T-helper 1 cell (primary cell): ENCODE measurements around the gene DMKN.

Experiments used
- DNase-seq, 5 donors: peaks; one replicate each; pipeline ENCODE4 v3.0.0-alpha.2; 2012 to 2020

Gene DMKN

DNA sequence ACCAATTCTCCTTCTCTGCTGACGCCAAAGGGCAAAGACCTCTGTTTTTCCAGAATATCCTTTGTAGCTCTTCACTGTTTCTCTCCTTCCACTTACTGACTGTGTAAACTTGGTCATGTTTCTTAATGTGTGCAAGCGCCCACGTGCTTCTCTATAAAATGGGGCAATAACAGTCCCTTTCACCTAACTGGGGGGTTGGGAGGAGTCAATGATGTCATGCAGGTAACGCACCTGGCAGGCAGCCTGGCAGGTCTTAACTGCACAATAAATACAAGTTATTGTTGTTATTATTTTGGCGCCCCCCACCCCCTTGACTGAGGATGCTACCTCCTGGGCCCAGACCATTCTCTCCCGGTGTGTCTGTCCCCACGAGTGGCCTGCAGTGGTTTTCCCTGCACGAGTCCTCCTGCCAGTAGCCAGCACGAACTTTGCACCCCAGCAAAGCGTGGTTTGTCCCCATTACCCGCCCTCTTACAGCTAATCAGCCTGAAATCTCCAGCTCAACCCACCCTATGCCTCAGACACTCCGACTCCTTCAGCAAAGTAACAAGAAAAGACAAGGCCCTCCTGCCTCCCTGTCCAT, 9.4 kb upstream of the DMKN start:
- DNase-seq: no peak

DNA sequence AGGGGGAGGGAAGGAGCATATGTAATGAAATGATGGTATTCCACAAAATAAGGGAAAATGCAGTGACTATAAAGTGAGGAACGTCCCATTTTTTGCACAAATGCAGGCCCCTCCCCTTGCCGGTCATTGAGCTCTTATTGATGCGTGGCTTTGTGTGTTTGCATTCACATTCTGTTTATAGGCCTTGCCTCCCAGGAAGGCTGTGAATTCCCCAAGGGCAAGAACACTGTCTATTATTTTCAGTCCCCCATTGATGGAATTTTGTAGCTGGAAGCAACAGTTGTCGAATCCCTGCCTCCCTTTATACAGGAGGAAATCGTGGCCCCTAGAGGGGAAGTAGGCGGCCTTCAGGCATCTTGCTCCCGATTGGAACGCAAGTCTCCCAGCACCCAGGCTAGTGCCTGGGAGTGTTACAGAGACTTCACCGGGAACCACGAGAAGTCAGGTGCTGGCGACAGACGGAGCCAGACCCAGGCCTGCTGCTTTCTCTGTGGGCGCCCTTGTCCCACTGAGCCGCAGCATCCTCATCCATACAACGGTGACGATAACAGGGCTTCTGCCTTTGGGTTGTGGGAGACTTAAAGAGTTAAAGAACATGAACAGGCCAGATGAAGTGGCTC, 7.8 kb upstream of the DMKN start:
- no peak for DNase-seq

DNA sequence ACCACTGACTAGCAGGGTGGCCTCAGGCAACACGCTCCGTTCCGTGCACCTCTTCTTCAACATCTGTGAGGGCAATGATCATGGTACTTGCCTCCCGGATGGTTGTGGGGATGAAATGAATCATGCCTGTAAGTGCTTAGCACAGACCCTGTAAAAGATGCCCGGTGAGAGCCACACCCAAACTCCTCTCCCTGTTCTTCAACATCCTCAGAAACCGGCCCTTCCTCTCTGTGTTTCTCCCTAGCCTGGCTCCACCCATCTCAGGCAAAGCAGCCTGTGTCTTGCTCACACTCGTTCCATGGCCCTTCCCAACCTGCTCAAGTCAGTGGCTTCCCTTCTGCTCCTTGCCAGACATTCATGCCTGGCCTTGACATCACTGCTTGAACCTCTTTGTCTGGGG, 5.8 kb upstream of the DMKN start:
- DNase-seq: no peak

DNA sequence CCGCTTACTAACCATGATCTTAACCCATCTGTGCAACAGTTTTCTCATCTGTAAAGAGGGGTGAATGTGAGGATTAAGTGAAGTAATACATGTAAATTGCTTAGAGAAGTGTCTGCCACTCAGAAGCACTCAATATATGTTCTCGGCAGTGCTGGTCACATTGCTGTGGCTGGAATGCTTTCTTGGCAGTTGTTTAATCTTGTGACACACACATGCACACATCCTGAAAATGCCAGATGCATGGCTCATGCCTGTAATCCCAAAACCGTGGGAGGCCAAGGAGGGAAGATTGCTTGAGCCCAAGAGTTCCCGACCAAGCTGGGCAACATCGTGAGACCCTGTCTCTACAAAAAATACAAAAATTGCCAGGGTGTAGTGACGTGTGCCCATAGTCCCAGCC, 4.9 kb upstream of the DMKN start:
- DNase-seq: no peak

DNA sequence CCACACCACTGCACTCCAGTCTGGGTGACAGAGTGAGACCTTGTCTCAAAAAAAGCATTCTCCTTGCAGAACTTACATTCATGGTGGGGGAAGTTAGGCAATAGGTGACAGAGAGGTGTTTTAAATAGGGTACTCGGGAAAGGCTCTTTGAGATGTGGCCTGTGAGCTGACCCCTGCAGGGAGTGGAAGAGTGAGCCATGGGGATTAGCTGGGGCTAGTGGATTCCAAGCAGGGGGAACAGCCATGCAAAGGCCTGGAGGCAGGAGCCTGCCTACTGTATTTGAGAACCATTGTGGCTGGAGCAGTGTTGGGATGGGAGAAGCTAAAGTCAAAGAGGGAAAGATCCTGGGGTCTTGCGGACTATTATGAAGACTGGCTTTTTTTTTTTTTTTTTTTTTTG, 3.9 kb upstream of the DMKN start:
- no peak for DNase-seq

DNA sequence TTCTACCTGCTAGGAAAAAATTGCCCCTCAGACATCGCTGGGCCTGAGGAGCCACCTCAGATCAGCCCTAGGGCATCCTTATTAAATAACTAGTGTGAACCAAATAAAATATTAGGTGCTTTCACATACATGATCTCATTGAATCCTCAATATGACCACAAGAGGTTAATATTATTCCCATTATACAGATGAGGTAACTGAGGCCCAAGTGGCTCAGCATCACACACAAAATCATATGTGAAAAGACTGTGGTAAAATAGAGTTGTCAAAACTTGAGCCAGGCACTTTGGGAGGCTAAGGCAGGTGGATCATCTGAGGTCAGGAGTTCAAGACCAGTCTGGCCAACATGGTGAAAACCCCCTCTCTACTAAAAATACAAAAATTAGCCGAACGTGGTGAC, 2.9 kb upstream of the DMKN start:
- DNase-seq: no peak

DNA sequence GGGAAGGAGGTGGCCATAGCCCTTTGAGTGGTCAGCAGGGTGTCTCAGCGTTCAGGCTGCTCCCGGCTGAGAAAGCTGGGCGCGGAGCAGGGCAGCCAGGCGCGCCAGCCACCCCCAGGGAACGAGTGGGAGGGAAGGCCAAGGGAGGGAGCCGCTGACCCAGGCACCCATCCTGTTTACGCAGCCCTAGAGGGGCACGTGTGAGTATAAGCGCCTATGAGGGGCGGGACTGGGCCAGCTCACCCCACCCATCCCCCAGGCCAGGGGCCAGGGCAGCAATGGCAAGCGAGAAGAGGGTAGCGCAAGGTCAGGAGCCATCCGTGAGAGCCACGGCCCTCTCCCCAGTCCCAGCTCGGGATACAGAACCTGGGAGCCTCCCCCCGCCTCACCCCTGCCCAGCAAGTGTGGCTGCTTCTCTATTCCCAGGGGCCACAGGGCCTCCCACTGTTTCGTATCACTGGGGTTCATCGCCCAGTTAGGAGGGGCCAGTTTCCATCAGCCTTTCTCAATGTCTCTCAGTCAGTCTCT, 897 bp upstream of the DMKN start:
- no peak for DNase-seq

DNA sequence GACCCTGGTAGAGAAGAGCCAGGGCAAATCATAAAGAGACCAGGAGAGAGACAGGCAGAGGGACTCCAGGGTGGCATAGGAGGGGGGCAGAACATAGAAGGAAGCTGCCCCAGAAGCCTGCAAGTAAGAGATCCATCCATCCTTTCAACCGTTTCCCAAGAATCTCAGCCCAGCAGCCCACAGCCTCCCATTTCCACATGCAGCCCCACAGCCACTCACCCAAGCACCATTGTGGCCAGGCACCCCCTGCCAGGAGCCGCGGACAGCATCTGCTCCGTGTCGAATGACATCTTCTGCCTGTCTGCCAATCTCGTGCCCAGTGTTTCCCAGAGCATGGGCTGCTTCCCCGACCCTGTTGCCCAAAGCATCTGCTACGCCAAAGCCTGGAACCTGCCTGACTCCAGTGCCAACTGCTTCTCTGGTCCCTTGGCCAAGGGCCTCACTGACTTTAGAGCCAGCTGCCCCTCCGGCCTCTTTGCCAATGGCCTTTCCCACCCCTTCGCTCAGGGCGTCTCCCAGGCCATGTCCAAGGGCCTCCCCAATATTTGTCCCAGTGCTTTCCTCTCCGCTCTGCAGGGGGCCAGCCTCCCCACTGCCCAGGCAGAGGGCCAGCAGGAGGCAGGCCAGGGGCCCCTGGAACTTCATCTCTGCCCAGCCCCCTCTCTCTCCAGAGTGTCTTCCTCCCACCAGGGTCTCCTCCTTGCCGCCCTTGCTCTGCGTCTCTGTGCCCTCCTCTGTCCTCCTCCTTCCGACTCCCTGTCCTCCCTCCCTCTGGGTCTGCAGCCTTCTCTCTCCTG, 420 bp downstream of the DMKN start:
- DNase-seq: no peak

DNA sequence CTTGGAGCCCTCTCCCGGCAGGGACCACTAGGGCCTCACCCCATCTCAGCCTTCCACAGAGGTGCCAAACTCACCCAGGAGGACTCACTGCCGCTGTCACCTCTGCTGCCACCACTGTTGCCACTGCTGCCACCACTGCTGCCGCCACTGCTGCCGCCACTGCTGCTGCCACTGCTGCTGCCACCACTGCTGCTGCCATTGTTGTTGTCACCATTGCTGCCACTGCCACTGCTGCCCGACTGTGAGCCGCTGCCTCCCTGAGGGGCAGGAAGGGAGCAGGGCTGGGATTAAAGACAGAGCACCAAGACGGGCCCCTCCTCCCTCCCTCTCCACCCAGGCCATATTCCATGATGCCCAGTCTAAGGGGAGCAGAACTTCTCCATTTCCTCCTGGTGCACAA, 2.1 kb downstream of the DMKN start:
- no peak for DNase-seq

DNA sequence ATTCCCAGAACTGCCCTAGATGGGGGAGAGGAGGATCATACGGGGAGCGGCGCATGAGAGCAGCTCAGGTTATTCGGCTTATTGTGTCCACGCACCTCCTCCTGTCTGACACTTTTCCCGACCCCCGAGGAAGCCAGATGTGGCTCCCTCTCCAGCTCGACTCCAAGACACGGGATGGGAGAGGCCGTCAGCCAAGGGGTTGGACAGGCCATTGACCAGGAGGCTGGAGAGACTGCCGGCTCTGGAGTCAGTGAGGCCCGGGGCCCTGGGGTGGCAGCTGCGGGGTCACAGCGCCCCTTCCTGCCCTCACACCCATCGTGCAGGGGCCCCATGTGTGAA, 2.9 kb downstream of the DMKN start:
- no peak for DNase-seq

DNA sequence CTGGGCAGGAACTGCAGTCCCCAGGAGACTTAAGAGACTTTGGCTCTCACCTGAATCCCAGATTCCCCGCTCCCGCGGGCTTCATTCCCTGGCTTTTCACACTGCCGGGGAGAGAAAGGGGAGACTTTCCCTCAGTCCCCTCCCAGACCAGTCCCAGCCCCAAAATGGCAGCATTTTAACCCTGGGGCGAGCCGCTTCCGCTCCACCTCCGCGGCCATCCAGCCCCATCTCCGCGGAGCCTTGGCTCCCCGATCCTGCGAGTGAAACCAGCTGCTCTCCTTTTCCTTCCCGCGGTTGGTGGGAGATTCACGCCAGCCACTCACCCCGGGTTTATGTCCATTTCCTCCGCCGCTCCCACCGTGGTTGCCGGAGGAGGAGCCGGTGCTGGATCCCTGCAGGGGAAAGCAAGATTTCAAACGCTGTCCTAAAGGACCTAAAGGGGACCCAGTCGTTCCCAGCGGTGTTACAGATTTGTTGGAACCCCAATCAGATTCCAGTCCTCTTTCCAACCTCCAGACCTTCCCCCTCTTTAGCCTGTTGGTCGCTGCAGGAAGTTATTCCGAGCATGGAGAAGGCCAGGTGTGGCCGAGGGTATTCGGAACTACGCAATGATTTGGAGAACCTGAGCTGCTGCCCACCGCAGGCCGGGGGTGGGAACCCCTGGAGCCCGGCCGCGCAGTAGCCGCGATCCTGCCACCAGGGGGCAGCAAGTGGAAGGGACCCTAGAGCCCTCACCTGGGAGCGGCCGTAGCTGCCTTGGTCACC, 3.4 kb downstream of the DMKN start:
- DNase-seq: peak; percentile 36 to 65 (median 52)

DNA sequence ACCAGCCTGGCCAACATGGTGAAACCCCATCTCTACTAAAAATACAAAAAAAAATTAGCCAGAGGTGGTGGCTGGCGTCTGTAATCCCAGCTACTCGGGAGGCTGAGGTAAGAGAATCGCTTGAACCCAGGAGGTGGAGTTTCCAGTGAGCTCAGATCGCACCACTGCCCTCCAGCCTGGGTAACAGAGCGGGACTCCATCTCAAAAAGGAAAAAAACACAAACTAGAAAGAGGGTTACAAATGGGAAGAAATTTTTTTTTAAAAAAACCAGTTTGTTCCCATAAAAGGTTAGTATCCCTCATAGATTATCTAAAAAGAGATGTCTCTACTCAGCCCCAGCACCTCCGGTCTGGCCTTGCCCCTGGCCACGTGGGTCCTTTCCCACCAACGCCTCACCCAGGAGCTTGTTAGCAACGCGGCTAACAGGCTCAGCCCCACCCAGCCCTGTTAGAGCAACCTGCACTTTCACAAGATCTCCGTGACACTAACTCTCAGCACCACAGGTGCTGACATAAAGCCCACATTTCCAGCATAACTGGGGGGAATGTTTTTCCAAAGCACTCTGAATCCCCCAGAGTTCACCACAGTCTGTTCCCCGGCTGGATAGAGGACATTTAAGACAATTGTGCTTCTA, 4.3 kb downstream of the DMKN start:
- peak in 3 of 5 donors; percentile 15 to 29 (median 19) for DNase-seq

DNA sequence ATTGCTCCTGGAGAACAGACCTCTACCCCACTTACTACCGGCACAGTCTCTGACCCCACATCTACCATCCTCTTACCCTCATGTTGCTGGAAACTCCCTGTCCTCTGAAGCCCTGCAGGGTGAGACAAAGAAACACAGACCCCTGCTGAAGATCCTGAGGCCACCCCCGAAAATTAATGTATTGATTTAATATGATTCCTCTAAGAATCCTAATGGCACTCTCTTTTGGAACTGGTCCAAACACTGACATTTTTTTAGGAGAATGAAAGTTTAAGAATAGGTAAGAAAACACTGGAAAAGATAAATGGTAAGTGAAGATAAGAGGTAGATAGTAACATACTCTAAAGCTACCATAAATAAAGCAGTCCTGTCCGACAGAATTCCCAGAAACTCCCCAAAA, 5.3 kb downstream of the DMKN start:
- no peak for DNase-seq

DNA sequence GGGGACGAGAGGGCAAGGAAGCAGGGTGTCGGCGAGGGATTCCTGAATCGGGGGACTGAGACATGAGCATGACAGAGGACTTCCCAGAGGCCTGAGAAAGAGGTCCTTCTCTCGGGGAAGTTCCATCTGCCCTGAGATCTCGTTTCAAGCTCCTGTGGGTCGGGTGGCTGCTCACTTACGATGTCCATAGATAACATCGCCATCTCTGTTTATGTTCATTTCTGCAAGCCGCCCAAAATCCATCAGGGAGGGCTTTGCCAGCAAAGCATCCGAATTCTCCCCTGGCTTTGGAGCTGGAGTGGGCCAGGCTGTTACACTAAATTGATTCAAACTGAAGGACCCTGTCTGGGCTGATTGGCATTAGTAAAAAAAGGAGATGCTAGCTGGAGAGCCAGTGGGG, 5.9 kb downstream of the DMKN start:
- no peak for DNase-seq

DNA sequence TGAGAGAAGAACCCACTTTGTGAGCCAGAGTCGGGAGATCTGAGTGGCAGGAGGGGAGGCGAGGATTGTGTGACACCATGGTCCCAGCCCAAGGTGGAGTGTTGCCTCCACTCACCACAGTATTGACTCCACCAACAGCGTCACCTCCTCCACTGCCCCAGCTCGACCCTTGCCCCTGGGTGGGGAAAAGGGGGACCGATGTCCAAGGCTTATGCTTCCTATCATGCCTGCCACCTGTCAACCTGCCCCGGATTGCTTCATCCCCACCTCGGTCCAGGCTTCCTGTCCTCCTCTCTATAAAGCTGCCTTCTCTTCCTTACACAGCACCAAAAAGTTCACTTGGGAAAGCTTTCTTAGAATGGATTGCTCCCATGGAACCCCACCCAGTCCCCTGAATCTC, 7.4 kb downstream of the DMKN start:
- DNase-seq: no peak

DNA sequence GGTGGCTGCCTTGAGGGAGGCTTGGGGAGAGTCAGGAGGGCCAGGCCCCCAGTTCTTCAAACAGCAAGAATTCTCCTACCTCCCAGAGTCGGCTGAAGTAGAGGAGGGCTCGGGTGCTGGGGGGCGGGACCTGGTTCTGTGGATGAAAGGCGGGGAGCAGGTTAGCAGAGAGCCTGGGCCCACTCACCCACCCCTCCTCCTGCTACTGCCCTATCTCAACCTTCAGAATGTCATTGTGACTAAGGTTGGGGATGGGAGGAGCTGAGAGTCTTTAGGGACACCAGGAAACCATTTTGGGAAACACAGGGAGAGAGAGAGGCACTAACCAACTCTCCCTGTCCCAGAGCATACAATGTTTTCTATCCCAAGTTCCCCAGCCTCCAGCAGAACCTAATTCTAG, 10.7 kb downstream of the DMKN start:
- no peak for DNase-seq

DNA sequence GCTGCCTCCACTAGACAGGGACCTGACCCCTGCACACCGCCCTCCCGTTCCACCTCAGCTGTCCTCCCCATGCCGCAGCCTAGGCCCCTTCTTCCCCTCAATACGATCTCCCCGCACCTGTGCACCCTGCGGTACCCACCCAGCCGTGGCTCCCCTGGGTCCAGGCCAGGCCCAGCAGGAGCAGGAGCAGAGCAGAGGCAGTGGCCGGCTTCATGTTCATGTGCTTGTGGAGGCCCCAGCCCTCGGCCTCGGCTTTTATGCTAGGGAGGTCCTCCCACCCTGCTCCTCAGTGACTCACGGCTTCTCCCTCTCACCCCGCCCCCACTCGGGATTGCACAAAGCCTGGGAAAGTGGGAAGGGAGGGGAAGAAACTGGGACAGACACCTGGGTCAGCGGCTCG, 11.8 kb downstream of the DMKN start:
- DNase-seq: no peak

DNA sequence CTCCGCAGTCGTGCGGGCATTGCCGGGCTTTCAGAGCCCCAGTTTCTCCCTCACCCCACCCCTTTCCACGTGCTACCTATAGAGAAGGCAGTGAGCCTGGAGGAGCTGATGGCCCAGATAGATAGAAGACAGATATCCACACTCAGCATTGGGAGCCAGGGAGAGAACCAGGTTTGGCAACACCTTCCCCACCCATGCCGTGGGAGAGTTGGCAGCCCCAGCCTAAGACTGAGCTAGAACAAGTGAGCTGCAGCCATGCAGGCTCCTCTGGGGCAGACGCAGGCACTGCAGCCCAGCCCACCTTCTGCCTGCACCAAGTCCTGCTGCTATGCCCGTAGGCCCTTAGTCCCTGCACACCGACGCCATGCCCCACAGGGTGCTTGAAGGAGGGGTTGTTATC, 12.8 kb downstream of the DMKN start:
- DNase-seq: no peak

DNA sequence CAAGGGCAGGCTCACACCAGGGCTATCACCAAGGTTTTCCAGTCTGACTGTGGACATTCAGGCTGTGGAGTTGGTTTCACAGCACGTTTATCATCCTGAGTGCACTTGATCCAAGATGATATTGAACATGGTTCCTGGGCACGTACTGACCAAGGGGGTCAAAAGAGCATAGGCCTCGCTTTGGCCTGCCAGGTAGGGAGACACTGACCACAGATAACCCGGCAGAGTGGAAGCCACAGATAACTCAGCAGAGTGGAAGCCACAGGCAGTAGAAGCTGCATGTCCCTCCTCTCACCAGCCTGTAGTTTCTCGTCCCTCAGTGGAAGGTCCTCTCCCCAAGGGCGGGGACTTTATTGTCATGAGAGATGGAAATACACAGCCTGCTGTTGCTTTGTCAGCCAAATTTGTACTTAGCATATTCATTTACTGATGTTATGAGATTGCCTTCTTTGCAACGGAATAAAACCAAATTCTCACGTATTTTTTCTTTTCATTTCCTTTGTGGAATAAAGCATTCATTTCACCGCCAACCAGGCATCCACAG, 14.4 kb downstream of the DMKN start:
- no peak for DNase-seq

DNA sequence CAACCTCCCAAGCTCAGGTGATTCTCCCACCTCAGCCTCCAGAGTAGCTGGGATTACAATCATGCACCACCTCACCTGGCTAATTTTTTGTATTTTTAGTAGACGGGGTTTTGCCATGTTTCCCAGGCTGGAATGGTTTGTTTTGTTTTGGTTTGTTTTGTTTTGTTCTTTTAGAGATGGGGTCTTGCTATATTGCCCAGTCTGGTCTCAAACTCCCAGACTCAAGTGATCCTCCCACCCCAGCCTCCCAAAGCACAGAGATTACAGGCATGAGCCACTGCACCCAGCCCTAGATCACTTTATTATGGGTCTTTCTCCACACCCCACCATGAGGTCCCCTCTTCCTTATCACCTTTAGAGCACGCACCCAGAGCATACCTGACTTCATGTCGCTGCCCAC, 15.2 kb downstream of the DMKN start:
- no peak for DNase-seq

DNA sequence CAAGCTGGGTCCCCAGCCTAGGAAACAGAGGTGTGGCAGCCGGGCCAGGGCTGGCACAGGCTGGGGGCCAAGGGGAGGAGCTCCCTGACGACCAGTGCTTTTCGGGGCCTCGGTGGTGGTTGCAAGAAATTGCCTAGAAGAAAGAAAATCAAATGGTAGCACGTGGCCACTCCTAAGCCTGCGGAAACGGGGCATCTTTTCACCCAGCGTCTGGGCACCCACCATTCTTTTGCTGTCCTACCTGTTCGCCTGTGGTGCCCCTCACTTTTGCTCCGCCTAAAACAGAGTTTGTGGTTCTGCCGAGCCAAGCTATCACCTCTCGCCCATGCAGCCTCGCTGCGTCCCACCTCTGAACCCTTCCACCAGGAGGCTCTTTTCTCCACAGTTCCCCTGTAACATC, 16.0 kb downstream of the DMKN start:
- DNase-seq: no peak
